ENCODE results near the gene SLC25A33.

DNA sequence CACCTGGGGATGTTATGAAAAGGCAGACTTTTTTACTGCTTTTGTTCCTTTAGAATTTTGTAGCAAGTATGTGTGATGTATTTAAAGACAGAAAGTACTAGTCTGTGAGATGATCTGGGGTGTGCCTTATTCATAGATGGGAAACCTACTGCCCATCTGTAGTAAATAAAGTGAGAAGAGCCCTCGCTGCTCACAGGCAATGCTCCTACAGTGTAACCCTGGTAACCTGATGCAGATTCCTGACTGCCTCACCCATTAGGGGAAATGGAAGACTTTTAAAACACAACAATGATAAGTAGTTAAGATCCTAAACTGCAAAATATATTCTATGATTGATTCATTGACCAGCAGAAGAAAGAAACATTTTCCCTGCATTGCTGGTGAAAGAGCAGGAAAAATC, 30.0 kb downstream of the SLC25A33 start:
- TF ChIP-seq POLR2A (IDR thresholded peaks at IDR 0.05; ENCODE audit: low read depth, low read length) (no peak), POLR2AphosphoS5 (IDR thresholded peaks at IDR 0.05; ENCODE audit: low read depth, low read length) (no peak), TAF1 (IDR thresholded peaks at IDR 0.05; ENCODE audit: borderline replicate concordance, low read depth, low read length) (no peak)
